CD14-positive monocyte (primary cell): ENCODE data around the gene CDHR2. TPM values are rescaled to one million over a fixed set of nuclear protein-coding genes. Genes with fewer than 3 reads are reported as not detected.

Source experiments
- DNase-seq, 3 donors: peaks; one replicate each; pipeline ENCODE4 v3.0.0-alpha.2; 2011 to 2022
- H2AFZ ChIP-seq: 2 replicates; pipeline ENCODE4 v1.6.0; 2012; ENCODE audit warnings: mild to moderate bottlenecking, low read depth, low read length, inconsistent platforms; ENCODE audit not compliant: insufficient read depth, poor library complexity, severe bottlenecking
- H3K27ac ChIP-seq, 2 donors: 1 replicate in 1 of 2; 2 replicates in 1 of 2; pipeline ENCODE4 v1.5.1; 2012 to 2013; ENCODE audit warnings: low read length in 2 of 2, control low read depth in 1 of 2, inconsistent platforms in 1 of 2, low read depth in 1 of 2, mild to moderate bottlenecking in 1 of 2
- H3K27me3 ChIP-seq, 2 donors: one replicate each; pipeline versions ENCODE4 v1.6.0 to v1.6.1; 2011 to 2013; ENCODE audit warnings: low read length in 2 of 2; ENCODE audit not compliant: control insufficient read depth in 2 of 2, insufficient read depth in 2 of 2
- H3K36me3 ChIP-seq, 2 donors: replicated peaks in 1 of 2; 1 replicate in 1 of 2; 2 replicates in 1 of 2; pipeline versions ENCODE4 v1.5.1 to v1.6.1; 2012 to 2013; ENCODE audit warnings: low read length in 2 of 2, control low read depth in 1 of 2, inconsistent platforms in 1 of 2, mild to moderate bottlenecking in 1 of 2; ENCODE audit not compliant: insufficient read depth in 2 of 2, control insufficient read depth in 1 of 2
- H3K4me1 ChIP-seq, 2 donors: 1 replicate in 1 of 2; 2 replicates in 1 of 2; pipeline versions ENCODE4 v1.5.1 to v1.6.1; 2012 to 2013; ENCODE audit warnings: low read length in 2 of 2, control low read depth in 1 of 2, inconsistent platforms in 1 of 2, mild to moderate bottlenecking in 1 of 2, moderate library complexity in 1 of 2; ENCODE audit not compliant: insufficient read depth in 2 of 2, control insufficient read depth in 1 of 2
- H3K4me2 ChIP-seq: replicated peaks from 2 replicates; pipeline ENCODE3; 2012; ENCODE audit warnings: low read length, moderate library complexity, mild to moderate bottlenecking; ENCODE audit not compliant: poor library complexity, severe bottlenecking; ENCODE audit errors: extremely low read depth
- H3K4me3 ChIP-seq, 3 experiments: fragments of 200-600 bp in 1 of 3; sonication (generic) in 1 of 3; replicated peaks in 1 of 3; 1 replicate in 2 of 3; 2 replicates in 1 of 3; pipeline ENCODE4 v1.5.1; 2011 to 2013; ENCODE audit warnings: low read length in 3 of 3, mild to moderate bottlenecking in 3 of 3, control low read depth in 2 of 3, low read depth in 2 of 3, inconsistent platforms in 1 of 3, moderate library complexity in 1 of 3
- H3K79me2 ChIP-seq: 2 replicates; pipeline ENCODE4 v1.6.0; 2012; ENCODE audit warnings: mild to moderate bottlenecking, control low read depth, inconsistent platforms, low read length, moderate library complexity; ENCODE audit not compliant: insufficient read depth
- H3K9ac ChIP-seq: 2 replicates; pipeline ENCODE4 v1.6.0; 2017; ENCODE audit warnings: low read length, mild to moderate bottlenecking; ENCODE audit not compliant: insufficient read depth, poor library complexity, severe bottlenecking
- H3K9me3 ChIP-seq, 2 donors: replicated peaks in 1 of 2; 1 replicate in 1 of 2; 2 replicates in 1 of 2; pipeline versions ENCODE4 v1.5.1 to v1.6.1; 2012 to 2013; ENCODE audit warnings: low read length in 2 of 2, control low read depth in 1 of 2; ENCODE audit not compliant: control insufficient read depth in 1 of 2, insufficient read depth in 1 of 2
- H4K20me1 ChIP-seq: 2 replicates; pipeline ENCODE4 v1.6.0; 2012; ENCODE audit warnings: mild to moderate bottlenecking, low read length, control low read depth, moderate library complexity; ENCODE audit not compliant: insufficient read depth
- H3K27ac Mint-ChIP-seq, 7 donors: one replicate each; pipeline ENCODE4 v1.8.0; 2020; ENCODE audit warnings: mild to moderate bottlenecking in 7 of 7, mixed read lengths in 7 of 7, moderate library complexity in 6 of 7, inconsistent platforms in 2 of 7
- H3K27me3 Mint-ChIP-seq, 3 donors: one replicate each; pipeline ENCODE4 v1.8.0; 2021 to 2022; ENCODE audit warnings: low read depth in 3 of 3, mild to moderate bottlenecking in 3 of 3, mixed read lengths in 3 of 3, moderate library complexity in 3 of 3, inconsistent platforms in 1 of 3
- H3K36me3 Mint-ChIP-seq, 2 donors: one replicate each; pipeline ENCODE4 v1.8.0; 2020; ENCODE audit warnings: mixed read lengths in 2 of 2, inconsistent platforms in 1 of 2, mild to moderate bottlenecking in 1 of 2
- H3K4me1 Mint-ChIP-seq: one replicate; pipeline ENCODE4 v1.8.0; 2020; ENCODE audit warnings: mild to moderate bottlenecking, mixed read lengths
- H3K4me3 Mint-ChIP-seq, 2 donors: one replicate each; pipeline ENCODE4 v1.8.0; 2020; ENCODE audit warnings: mild to moderate bottlenecking in 2 of 2, mixed read lengths in 2 of 2, moderate library complexity in 1 of 2
- H3K9me3 Mint-ChIP-seq, 7 donors: one replicate each; pipeline ENCODE4 v1.8.0; 2020 to 2022; ENCODE audit warnings: mixed read lengths in 7 of 7, mild to moderate bottlenecking in 6 of 7, moderate library complexity in 6 of 7, inconsistent platforms in 2 of 7
- CTCF ChIP-seq: fragments of 200-600 bp; IDR thresholded peaks from one replicate; pipeline ENCODE4 v1.8.0; 2022; ENCODE audit warnings: antibody characterized with exemption, mild to moderate bottlenecking
- WGBS: methylation state at CpG from one replicate; pipeline ENCODE4 v1.1.5; 2013; ENCODE audit warnings: missing lambda C conversion rate; ENCODE audit not compliant: insufficient coverage; 5-methylcytosine and 5-hydroxymethylcytosine counted together
- intact Hi-C, 2 donors: fragments of 100-400 bp; cut with micrococcal nuclease; formaldehyde crosslinking; loops; one replicate each; pipeline versions ENCODE4 v1.15.0 to v1.15.1; 2023
- polyA plus RNA-seq, 3 donors: library from polyadenylated mRNA; depleted of rRNA in 1 of 3; unstranded in 2 of 3; stranded (reverse) in 1 of 3; fragments of 300-500 nt in 2 of 3; fragments of >200 nt in 1 of 3; fragmentation: Illumina TruSeq in 2 of 3; gene quantifications; 1 replicate in 2 of 3; 2 replicates in 1 of 3; pipeline ENCODE4 v1.2.3, GENCODE V29; 2012 to 2021

Gene CDHR2
- polyA plus RNA-seq, 3 donors, result 0.12 TPM; not detected in 2

GRCh38 chr5:176575488-176576422 lies 26.6 kb downstream of the CDHR2 start:
- H3K4me3 ChIP-seq, result no peak overlapping the region
- H3K4me2 ChIP-seq, result no peak overlapping the region
- Mint-ChIP-seq H3K36me3 (no peaks in the 10 kb centered on the region), H3K27ac (no peak overlapping the region), H3K4me1 (peaks cover 5% of the 10 kb centered on the region), H3K27me3 (peaks cover 5 to 12% (median 10%) of the 10 kb centered on the region in 3 donors), H3K4me3 (no peak overlapping the region), H3K9me3 (peaks cover 0 to 2% (median 0%) of the 10 kb centered on the region in 7 donors)
- no peak overlapping the region for H3K27ac ChIP-seq
- no peak overlapping the region for H3K9ac ChIP-seq
- H3K36me3 ChIP-seq, result no peaks in the 10 kb centered on the region
- H2AFZ ChIP-seq, result no peak overlapping the region
- DNase-seq, result no peak
- H3K9me3 ChIP-seq, result no peaks in the 10 kb centered on the region
- no peaks in the 10 kb centered on the region for H4K20me1 ChIP-seq
- WGBS, result 96% methylated on average over 31 of the region's 37 CpGs
- H3K79me2 ChIP-seq, result no peaks in the 10 kb centered on the region
- no peak for TF ChIP-seq CTCF
- H3K4me1 ChIP-seq, result no peaks in the 10 kb centered on the region
- intact Hi-C loops, result no loop called here
- no peaks in the 10 kb centered on the region for H3K27me3 ChIP-seq

- Mint-ChIP-seq H3K4me1 (peaks cover 5% of the 10 kb centered on the region), H3K4me3 (no peak overlapping the region), H3K27me3 (peaks cover 5 to 7% (median 7%) of the 10 kb centered on the region in 3 donors), H3K27ac (peak overlapping the region in 1 of 7 donors; percentile 20), H3K36me3 (no peaks in the 10 kb centered on the region), H3K9me3 (peaks cover 0 to 2% (median 0%) of the 10 kb centered on the region in 7 donors)
- H4K20me1 ChIP-seq, result no peaks in the 10 kb centered on the region
- H2AFZ ChIP-seq, result no peak overlapping the region
- no peaks in the 10 kb centered on the region for H3K27me3 ChIP-seq
- H3K4me2 ChIP-seq, result no peak overlapping the region
- H3K4me1 ChIP-seq, result no peaks in the 10 kb centered on the region
- DNase-seq, result no peak
- no peak for TF ChIP-seq CTCF
- no peak overlapping the region for H3K4me3 ChIP-seq
- intact Hi-C loops, result no loop called here
- H3K9ac ChIP-seq, result no peak overlapping the region
- no peaks in the 10 kb centered on the region for H3K79me2 ChIP-seq
- H3K27ac ChIP-seq, result no peak overlapping the region
- no peaks in the 10 kb centered on the region for H3K36me3 ChIP-seq
- no peaks in the 10 kb centered on the region for H3K9me3 ChIP-seq
- 88% methylated on average over 34 of the region's 36 CpGs for WGBS
These were observed 28.4 kb downstream of the CDHR2 start for GRCh38 chr5:176577312-176578176.
